Measurements from ENCODE around the gene KLF12. TPM values are rescaled to one million over a fixed set of nuclear protein-coding genes. Genes with fewer than 3 reads are reported as not detected.

The KLF12 gene
- total RNA-seq, 1 experiment from 2014 or later = 9.7 TPM

- peaks cover 4% of the 10 kb centered on the region; the same call in 1 of the 2 replicates for H3K79me2 ChIP-seq (ENCODE audit: insufficient read depth, low read length)
- no peak overlapping the region for H3K23ac ChIP-seq (ENCODE audit: insufficient read length, low read depth, low read length)
- H2BK5ac ChIP-seq (ENCODE audit: insufficient read length, low read length) = no peak overlapping the region
- no peak overlapping the region for H3K9ac ChIP-seq (ENCODE audit: extremely low read depth, insufficient read length, low read length)
- peaks cover 17 to 26% of the 10 kb centered on the region in 2 experiments for H3K4me1 Mint-ChIP-seq
- H2AK5ac ChIP-seq (ENCODE audit: insufficient read length, low read length) = no peak overlapping the region
- no CpG with 5 or more reads among the region's 3 CpGs for WGBS (ENCODE audit: extremely low coverage, insufficient read length, low lambda C conversion rate)
- no peaks in the 10 kb centered on the region for H3K9me3 Mint-ChIP-seq
- no peaks in the 10 kb centered on the region for H3K79me1 ChIP-seq (ENCODE audit: insufficient read depth, low read depth, low read length, poor library complexity, severe bottlenecking)
- no peak overlapping the region for H4K8ac ChIP-seq (replicated peaks; ENCODE audit: insufficient read length, low read depth, low read length)
- no peak overlapping the region for H4K5ac ChIP-seq (ENCODE audit: insufficient read length, low read depth, low read length)
- no peak overlapping the region for H2BK15ac ChIP-seq (ENCODE audit: low read depth, low read length)
- no peak overlapping the region for H3K27ac Mint-ChIP-seq
- H3K4me2 ChIP-seq (ENCODE audit: insufficient read depth, insufficient read length, low read length) = no peak overlapping the region
- H3K14ac ChIP-seq (ENCODE audit: insufficient read depth, low read length) = no peak overlapping the region
- no peak overlapping the region for H2AFZ ChIP-seq (ENCODE audit: low read length)
- no peak for DNase-seq
- no peak overlapping the region for H3K4me3 Mint-ChIP-seq
- H3K23me2 ChIP-seq (ENCODE audit: insufficient read length, low read depth, low read length, poor library complexity, severe bottlenecking) = peaks cover 13% of the 10 kb centered on the region
- H4K91ac ChIP-seq (ENCODE audit: insufficient read length, low read depth, low read length) = no peak overlapping the region
- H3K56ac ChIP-seq (ENCODE audit: insufficient read length, low read depth, low read length) = no peak overlapping the region
- H2BK20ac ChIP-seq (ENCODE audit: low read depth, low read length, poor library complexity, severe bottlenecking) = no peak overlapping the region
- peaks cover 9% of the 10 kb centered on the region for H3K27me3 Mint-ChIP-seq (ENCODE audit: low read depth)
- no peak overlapping the region for H2BK120ac ChIP-seq (ENCODE audit: low read depth, low read length, poor library complexity, severe bottlenecking)
- H4K20me1 ChIP-seq (ENCODE audit: control insufficient read depth, insufficient read depth, insufficient read length) = no peaks in the 10 kb centered on the region
- H3K36me3 Mint-ChIP-seq (ENCODE audit: insufficient read depth in 1 of 3, low read depth in 3 of 3) = no peaks in the 10 kb centered on the region
- H3K27me3 ChIP-seq (ENCODE audit: insufficient read depth, low read length) = no peaks in the 10 kb centered on the region
- TF ChIP-seq CTCF (conservative IDR thresholded peaks at IDR 0.05) = no peak
- no peak overlapping the region for H2BK12ac ChIP-seq (ENCODE audit: insufficient read length, low read depth, low read length)
- no peak overlapping the region for H3K27ac ChIP-seq (ENCODE audit: insufficient read length, low read depth, low read length)
- H3T11ph ChIP-seq (ENCODE audit: low read length) = no peak overlapping the region
- no peak overlapping the region for H3K4ac ChIP-seq (ENCODE audit: low read depth, low read length)
- H3K9me3 ChIP-seq (ENCODE audit: control insufficient read depth, low read depth, low read length) = no peaks in the 10 kb centered on the region
- no peak overlapping the region for H3K18ac ChIP-seq (ENCODE audit: insufficient read length, low read depth, low read length)
- H3K4me1 ChIP-seq (ENCODE audit: insufficient read depth, low read length) = no peaks in the 10 kb centered on the region; the same call in 1 of the 2 replicates
Measured at GRCh38 chr13:74131227-74131626, 3.0 kb downstream of the KLF12 start.

Measured in H9 (cell line).